ENCODE data around the gene FGF11. TPM values are rescaled to one million over a fixed set of nuclear protein-coding genes. Genes with fewer than 3 reads are reported as not detected.
"Not testable (repeated sequence)": the region's sequence is repeated elsewhere in the genome, so short reads cannot be mapped to it uniquely, and the experiment has no call there.

The FGF11 gene
- polyA plus RNA-seq, 3 donors: 2.2 TPM; not detected in 2

DNA sequence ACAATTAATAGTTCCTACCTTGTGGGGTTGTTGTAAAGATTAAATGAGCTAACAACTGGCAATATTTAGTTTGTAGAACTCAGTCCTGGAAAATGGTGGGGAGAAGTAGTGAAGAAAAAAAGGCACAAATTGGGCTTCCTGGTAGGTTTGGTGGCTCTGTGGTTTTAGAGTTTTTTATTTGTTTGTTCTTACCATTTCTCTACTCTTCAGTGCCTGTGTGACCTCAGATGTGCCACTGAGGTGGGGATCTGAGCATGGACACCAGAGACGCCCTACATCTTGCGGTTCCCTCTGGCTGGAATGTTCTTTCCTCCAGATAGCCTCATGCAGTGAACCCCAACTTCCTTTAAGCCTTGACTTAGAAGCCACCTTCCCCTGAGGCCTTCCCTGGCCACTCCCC, 32.4 kb downstream of the FGF11 start:
- H3K36me3 ChIP-seq (replicated peaks in 1 of 2; ENCODE audit: control insufficient read depth in 1 of 2, insufficient read depth in 2 of 2, low read length in 2 of 2): peaks cover 0 to 7% of the 10 kb centered on the region in 2 donors
- no peak overlapping the region for H3K27ac ChIP-seq (ENCODE audit: low read depth in 1 of 2, low read length in 2 of 2)
- no peak overlapping the region for H3K4me3 ChIP-seq (replicated peaks in 1 of 3; ENCODE audit: low read depth in 2 of 3, low read length in 3 of 3)
- WGBS (ENCODE audit: insufficient coverage): 71% methylated on average over 2 of the region's 2 CpGs
- H3K79me2 ChIP-seq (ENCODE audit: insufficient read depth, low read length): peaks cover 63% of the 10 kb centered on the region
- H3K4me1 ChIP-seq (ENCODE audit: control insufficient read depth in 1 of 2, insufficient read depth in 2 of 2, low read length in 2 of 2): peaks cover 36 to 43% of the 10 kb centered on the region in 2 donors
- TF ChIP-seq, protein P1, sequence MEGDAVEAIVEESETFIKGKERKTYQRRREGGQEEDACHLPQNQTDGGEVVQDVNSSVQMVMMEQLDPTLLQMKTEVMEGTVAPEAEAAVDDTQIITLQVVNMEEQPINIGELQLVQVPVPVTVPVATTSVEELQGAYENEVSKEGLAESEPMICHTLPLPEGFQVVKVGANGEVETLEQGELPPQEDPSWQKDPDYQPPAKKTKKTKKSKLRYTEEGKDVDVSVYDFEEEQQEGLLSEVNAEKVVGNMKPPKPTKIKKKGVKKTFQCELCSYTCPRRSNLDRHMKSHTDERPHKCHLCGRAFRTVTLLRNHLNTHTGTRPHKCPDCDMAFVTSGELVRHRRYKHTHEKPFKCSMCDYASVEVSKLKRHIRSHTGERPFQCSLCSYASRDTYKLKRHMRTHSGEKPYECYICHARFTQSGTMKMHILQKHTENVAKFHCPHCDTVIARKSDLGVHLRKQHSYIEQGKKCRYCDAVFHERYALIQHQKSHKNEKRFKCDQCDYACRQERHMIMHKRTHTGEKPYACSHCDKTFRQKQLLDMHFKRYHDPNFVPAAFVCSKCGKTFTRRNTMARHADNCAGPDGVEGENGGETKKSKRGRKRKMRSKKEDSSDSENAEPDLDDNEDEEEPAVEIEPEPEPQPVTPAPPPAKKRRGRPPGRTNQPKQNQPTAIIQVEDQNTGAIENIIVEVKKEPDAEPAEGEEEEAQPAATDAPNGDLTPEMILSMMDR (IDR thresholded peaks at IDR 0.05): no peak
- H3K9me3 ChIP-seq (replicated peaks in 1 of 2; ENCODE audit: control insufficient read depth in 1 of 2, insufficient read depth in 1 of 2, low read length in 2 of 2): no peaks in the 10 kb centered on the region
- Mint-ChIP-seq H3K4me1 (peaks cover 43% of the 10 kb centered on the region), H3K36me3 (peaks cover 12 to 13% of the 10 kb centered on the region in 2 donors), H3K27ac (no peak overlapping the region), H3K9me3 (no peaks in the 10 kb centered on the region), H3K27me3 (ENCODE audit: low read depth in 3 of 3) (no peaks in the 10 kb centered on the region), H3K4me3 (no peak overlapping the region)
- no peaks in the 10 kb centered on the region for H3K27me3 ChIP-seq (ENCODE audit: control insufficient read depth in 2 of 2, insufficient read depth in 2 of 2, low read length in 2 of 2)
- peaks cover 5% of the 10 kb centered on the region for H4K20me1 ChIP-seq (ENCODE audit: insufficient read depth, low read length)
- no peak overlapping the region for H2AFZ ChIP-seq (ENCODE audit: insufficient read depth, low read depth, low read length, poor library complexity, severe bottlenecking)
- no peak for DNase-seq
- H3K4me2 ChIP-seq (replicated peaks; ENCODE audit: extremely low read depth, low read length, poor library complexity, severe bottlenecking): no peak overlapping the region
- H3K9ac ChIP-seq (ENCODE audit: insufficient read depth, low read length, poor library complexity, severe bottlenecking): no peak overlapping the region
- intact Hi-C loops (cut with micrococcal nuclease): no loop called here

DNA sequence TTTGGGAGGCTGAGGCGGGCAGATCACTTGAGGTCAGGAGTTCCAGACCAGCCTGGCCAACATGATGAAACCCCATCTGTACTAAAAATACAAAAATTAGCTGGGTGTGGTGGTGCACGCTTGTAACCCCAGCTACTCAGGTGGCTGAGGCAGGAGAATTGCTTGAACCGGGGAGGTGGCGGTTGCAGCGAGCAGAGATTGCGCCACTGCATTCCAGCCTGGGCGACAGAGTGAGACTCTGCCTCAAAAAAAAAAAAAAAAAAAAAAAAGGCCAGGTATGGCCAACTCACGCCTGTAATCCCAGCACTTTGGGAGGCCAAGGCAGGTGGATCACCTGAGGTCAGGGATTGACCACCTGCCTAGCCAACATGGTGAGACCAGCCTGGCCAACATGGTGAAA, 35.5 kb downstream of the FGF11 start:
- H3K9me3 ChIP-seq (replicated peaks in 1 of 2; ENCODE audit: control insufficient read depth in 1 of 2, insufficient read depth in 1 of 2, low read length in 2 of 2); H3K27ac ChIP-seq (ENCODE audit: low read depth in 1 of 2, low read length in 2 of 2); H3K36me3 Mint-ChIP-seq; H3K9me3 Mint-ChIP-seq; intact Hi-C loops (cut with micrococcal nuclease); H4K20me1 ChIP-seq (ENCODE audit: insufficient read depth, low read length); H3K4me3 Mint-ChIP-seq; H3K27me3 Mint-ChIP-seq (ENCODE audit: low read depth in 3 of 3); H3K4me3 ChIP-seq (replicated peaks in 1 of 3; ENCODE audit: low read depth in 2 of 3, low read length in 3 of 3); H2AFZ ChIP-seq (ENCODE audit: insufficient read depth, low read depth, low read length, poor library complexity, severe bottlenecking); H3K36me3 ChIP-seq (replicated peaks in 1 of 2; ENCODE audit: control insufficient read depth in 1 of 2, insufficient read depth in 2 of 2, low read length in 2 of 2); H3K9ac ChIP-seq (ENCODE audit: insufficient read depth, low read length, poor library complexity, severe bottlenecking); H3K27me3 ChIP-seq (ENCODE audit: control insufficient read depth in 2 of 2, insufficient read depth in 2 of 2, low read length in 2 of 2); H3K4me2 ChIP-seq (replicated peaks; ENCODE audit: extremely low read depth, low read length, poor library complexity, severe bottlenecking); DNase-seq: not testable (repeated sequence)
- Histone ChIP-seq H3K4me1 (ENCODE audit: control insufficient read depth in 1 of 2, insufficient read depth in 2 of 2, low read length in 2 of 2) (peaks cover 43 to 56% of the 10 kb centered on the region in 2 donors), H3K79me2 (ENCODE audit: insufficient read depth, low read length) (peaks cover 73% of the 10 kb centered on the region)
- Mint-ChIP-seq H3K27ac (peak overlapping the region in 4 of 7 donors; percentile 45 to 88 (median 59)), H3K4me1 (peaks cover 52% of the 10 kb centered on the region)
- WGBS (ENCODE audit: insufficient coverage): 17% methylated on average over 5 of the region's 8 CpGs

Measured in CD14-positive monocyte (primary cell).